H1 (cell line): ENCODE measurements around the gene SPARCL1. TPM values are rescaled to one million over a fixed set of nuclear protein-coding genes. Genes with fewer than 3 reads are reported as not detected.

ENCODE experiments used
- ATF2 ChIP-seq: IDR thresholded peaks from 2 replicates; pipeline ENCODE4 v1.6.1; 2012; ENCODE audit warnings: low read length, inconsistent platforms
- CHD2 ChIP-seq: IDR thresholded peaks from 2 replicates; pipeline ENCODE4 v1.6.1; 2012; ENCODE audit warnings: low read length, improper control_type of control experiment
- CHD7 ChIP-seq: fragments of 300-600 bp; sonication (generic); IDR thresholded peaks from 2 replicates; pipeline ENCODE4 v1.7.1; 2012; ENCODE audit warnings: low read length, moderate library complexity, mild to moderate bottlenecking, inconsistent platforms; ENCODE audit not compliant: insufficient replicate concordance
- POLR2AphosphoS5 ChIP-seq: IDR thresholded peaks from 2 replicates; pipeline ENCODE4 v1.6.1; 2011; ENCODE audit warnings: low read depth, low read length
- POU5F1 ChIP-seq: IDR thresholded peaks from 2 replicates; pipeline ENCODE4 v1.6.1; 2011; ENCODE audit warnings: low read depth, mild to moderate bottlenecking, low read length, moderate library complexity
- SIN3A ChIP-seq, 2 experiments: IDR thresholded peaks in 1 of 2; conservative IDR thresholded peaks in 1 of 2; 2 replicates each; pipeline ENCODE4 v1.6.1; 2011 to 2012; ENCODE audit warnings: low read length in 2 of 2, improper control_type of control experiment in 1 of 2, low read depth in 1 of 2, mild to moderate bottlenecking in 1 of 2
- SUZ12 ChIP-seq: fragments of 200-600 bp; sonication (generic); IDR thresholded peaks from 2 replicates; pipeline ENCODE4 v1.6.1; 2012; ENCODE audit warnings: mild to moderate bottlenecking, inconsistent platforms, low read length, moderate library complexity, mixed read lengths
- TBP ChIP-seq: IDR thresholded peaks from 2 replicates; pipeline ENCODE4 v1.6.1; 2011; ENCODE audit warnings: low read depth, low read length, improper control_type of control experiment
- polyA plus RNA-seq, 7 experiments: library from polyadenylated mRNA; depleted of rRNA in 3 of 7; stranded (reverse) in 5 of 7; unstranded in 2 of 7; fragments of >200 nt in 5 of 7; fragments of 200-250 nt in 2 of 7; gene quantifications; 1 replicate in 5 of 7; 2 replicates in 1 of 7; 4 replicates in 1 of 7; pipeline versions ENCODE4 v1.2.1 to v1.2.3, GENCODE V29; 2011 to 2013; ENCODE audit warnings: missing spikeins in 2 of 7, mixed read lengths in 2 of 7
- total RNA-seq: library from RNA; stranded (reverse); fragmentation: NEBNext Ultra II Directional; extraction: Animal tissue kit (Norgen Biotek cat#: 25700); gene quantifications from 2 replicates; pipeline ENCODE4 v1.2.1, GENCODE V29; 2021
- TF ChIP-seq, protein P1 (sequence below): IDR thresholded peaks from 2 replicates; pipeline ENCODE4 v1.6.1; 2012; ENCODE audit warnings: inconsistent platforms

Gene SPARCL1
- total and polyA plus RNA-seq, 2 of the 8 experiments (the other 6 are each of a cell fraction or from before 2014, with no cell fraction given), result 0.48 to 0.51 TPM

DNA sequence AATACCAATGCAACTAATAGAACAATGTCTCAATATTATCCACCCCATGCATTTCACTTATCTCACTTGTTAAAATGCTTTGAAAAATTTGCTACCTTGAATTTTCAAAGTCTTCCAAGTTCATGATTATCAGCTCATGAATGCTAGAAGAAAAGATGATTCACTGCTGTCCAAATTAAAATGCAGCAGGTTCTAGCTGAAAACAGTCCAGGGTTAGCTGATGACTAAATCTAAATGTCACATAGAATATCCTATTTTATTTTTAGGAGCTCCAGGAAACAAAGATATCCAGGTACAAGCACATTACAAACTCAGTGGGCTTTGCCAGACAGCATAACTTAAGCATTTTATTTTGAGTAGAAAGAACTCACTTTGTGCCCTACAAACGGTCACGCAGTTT lies 38.0 kb upstream of the SPARCL1 start (continued):
- TF ChIP-seq CHD7 (no peak), POU5F1 (no peak), SIN3A (conservative IDR thresholded peaks at IDR 0.05 in 1 of 2, IDR thresholded peaks at IDR 0.05 in 1 of 2; ENCODE audit: low read depth in 1 of 2, low read length in 2 of 2) (no peak), ATF2 (no peak), CHD2 (no peak), POLR2AphosphoS5 (no peak), TBP (no peak), SUZ12 (no peak)
- TF ChIP-seq, protein P1, sequence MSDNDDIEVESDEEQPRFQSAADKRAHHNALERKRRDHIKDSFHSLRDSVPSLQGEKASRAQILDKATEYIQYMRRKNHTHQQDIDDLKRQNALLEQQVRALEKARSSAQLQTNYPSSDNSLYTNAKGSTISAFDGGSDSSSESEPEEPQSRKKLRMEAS, result no peak
